GM12865 (cell line): ENCODE data around the gene GNB1.

Experiments
- DNase-seq: peaks from one replicate; pipeline ENCODE4 v3.0.0; 2010; ENCODE audit warnings: low read depth
- H3K4me3 ChIP-seq: 2 replicates; pipeline ENCODE4 v1.5.1; 2011; ENCODE audit warnings: mild to moderate bottlenecking, low read depth, low read length, control low read depth
- CTCF ChIP-seq: IDR thresholded peaks from 2 replicates; pipeline ENCODE4 v1.5.1; 2011; ENCODE audit warnings: low read length, control low read depth, low read depth, inconsistent platforms; ENCODE audit not compliant: insufficient read depth; ENCODE audit errors: missing control alignments

GNB1 gene

GRCh38 chr1:1836119-1836518 is 54.8 kb downstream of the GNB1 start:
- TF ChIP-seq CTCF, result no peak
- H3K4me3 ChIP-seq, result no peak overlapping the region
- DNase-seq, result no peak

DNA sequence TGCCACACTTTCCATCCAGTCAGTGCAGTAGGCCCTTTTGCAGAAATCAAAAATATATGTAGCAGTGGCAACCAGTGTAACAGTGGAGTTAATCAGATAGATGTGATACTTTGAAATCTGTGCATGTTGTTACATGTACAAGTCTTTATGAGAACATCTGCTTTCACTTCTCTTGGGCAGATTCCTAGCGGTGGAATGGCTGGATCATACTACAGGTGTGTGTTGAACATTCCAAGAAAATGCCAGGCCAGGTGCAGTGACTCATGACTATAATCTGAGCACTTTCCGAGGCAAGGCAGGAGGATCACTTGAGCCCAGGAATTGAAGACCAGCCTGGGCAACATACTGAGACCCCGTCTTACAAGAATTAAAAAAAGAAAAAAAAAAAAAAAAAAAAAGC is 55.3 kb downstream of the GNB1 start:
- no peak overlapping the region for H3K4me3 ChIP-seq
- TF ChIP-seq CTCF, result no peak
- no peak for DNase-seq

GRCh38 chr1:1833916-1834325 is 57.0 kb downstream of the GNB1 start:
- peak; percentile 72 for DNase-seq
- no peak for TF ChIP-seq CTCF
- no peak overlapping the region for H3K4me3 ChIP-seq

GRCh38 chr1:1833456-1833855 is 57.4 kb downstream of the GNB1 start:
- H3K4me3 ChIP-seq, result no peak overlapping the region
- no peak for TF ChIP-seq CTCF
- DNase-seq, result no peak

DNA sequence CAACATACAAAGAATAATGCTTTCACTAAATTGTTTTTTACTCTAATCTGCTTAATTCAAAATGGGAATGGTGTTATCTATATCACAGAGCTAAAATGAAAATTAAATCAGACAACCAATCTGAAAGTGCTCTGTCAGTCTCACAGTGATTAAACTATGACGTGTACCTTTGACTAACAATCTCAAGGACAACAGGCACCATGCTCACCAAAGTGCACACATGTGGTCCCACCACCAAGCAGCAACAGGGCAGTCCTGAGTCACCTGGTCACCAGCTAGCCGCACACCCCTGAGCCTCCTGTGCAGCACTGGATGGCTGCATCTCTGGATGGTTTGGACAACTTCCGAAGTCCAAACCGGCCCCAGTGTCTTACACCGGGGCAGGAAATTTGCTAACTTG is 58.1 kb downstream of the GNB1 start:
- no peak overlapping the region for H3K4me3 ChIP-seq
- TF ChIP-seq CTCF, result no peak
- DNase-seq, result no peak

DNA sequence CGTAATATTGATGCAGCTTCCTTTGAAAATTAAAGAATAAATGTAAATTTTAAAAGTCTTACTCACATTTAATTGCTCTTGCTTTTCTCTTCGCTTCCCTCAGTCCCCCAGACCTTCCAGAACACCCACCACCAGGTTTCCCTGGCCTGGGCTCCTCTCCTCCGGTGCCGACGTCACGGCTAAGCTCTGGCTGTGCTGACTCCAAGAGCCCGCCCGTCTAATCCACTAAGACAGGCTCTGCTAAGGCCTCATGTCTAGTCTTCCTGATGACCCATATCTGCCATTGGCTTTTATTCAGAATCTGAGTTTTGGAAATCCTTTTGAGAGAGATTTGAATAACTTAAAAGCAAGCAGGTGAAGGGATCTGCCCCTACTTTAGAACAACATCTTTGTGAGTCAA is 58.7 kb downstream of the GNB1 start:
- no peak for DNase-seq
- H3K4me3 ChIP-seq, result no peak overlapping the region

More for the DNA sequence above, 58.7 kb downstream of the GNB1 start:
- no peak for TF ChIP-seq CTCF
